ENCODE measurements around the gene HEXIM1.

Gene HEXIM1

DNA sequence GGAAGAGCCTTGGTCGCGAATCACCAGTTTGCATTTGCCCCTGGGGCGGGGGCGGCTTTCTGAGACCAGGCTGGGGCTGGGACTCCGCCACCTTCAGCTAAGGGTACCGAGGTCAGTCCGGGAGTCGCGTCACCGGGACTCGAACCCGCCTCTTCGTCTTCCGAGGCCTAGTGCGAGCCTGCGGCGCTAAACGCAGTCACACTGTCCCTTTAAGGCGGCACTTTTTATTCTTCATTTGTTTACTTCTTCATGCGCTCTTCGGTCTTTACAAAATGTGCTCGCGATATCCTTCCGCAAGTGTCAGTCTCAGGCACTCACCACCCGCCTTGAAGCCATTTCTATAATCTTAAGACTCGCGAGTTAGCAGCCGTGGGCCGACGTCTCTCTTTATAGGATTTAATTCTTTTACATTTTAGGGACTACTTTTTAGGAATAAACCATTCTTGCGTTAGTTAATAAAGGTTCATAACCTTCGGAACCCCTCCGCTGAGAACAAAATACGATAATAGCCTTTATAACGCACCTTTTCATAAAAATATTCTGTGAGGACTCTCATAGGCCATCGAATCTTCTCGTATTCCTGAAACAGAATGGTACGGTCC is 593 bp upstream of the HEXIM1 start:
- peak; percentile 96 for DNase-seq

DNA sequence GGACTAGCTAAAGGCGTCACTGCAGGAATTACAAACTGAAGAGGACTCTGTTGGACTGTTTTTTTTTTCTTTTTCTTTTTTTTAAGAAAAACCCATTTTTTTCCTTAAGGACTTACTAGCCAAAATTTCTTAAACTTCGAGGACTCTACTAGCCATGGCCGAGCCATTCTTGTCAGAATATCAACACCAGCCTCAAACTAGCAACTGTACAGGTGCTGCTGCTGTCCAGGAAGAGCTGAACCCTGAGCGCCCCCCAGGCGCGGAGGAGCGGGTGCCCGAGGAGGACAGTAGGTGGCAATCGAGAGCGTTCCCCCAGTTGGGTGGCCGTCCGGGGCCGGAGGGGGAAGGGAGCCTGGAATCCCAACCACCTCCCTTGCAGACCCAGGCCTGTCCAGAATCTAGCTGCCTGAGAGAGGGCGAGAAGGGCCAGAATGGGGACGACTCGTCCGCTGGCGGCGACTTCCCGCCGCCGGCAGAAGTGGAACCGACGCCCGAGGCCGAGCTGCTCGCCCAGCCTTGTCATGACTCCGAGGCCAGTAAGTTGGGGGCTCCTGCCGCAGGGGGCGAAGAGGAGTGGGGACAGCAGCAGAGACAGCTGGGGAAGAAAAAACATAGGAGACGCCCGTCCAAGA is 878 bp downstream of the HEXIM1 start:
- peak; percentile 93 for DNase-seq

- DNase-seq, result peak; percentile 81
These were observed 1.7 kb downstream of the HEXIM1 start for GRCh38 chr17:45149669-45150664.

DNA sequence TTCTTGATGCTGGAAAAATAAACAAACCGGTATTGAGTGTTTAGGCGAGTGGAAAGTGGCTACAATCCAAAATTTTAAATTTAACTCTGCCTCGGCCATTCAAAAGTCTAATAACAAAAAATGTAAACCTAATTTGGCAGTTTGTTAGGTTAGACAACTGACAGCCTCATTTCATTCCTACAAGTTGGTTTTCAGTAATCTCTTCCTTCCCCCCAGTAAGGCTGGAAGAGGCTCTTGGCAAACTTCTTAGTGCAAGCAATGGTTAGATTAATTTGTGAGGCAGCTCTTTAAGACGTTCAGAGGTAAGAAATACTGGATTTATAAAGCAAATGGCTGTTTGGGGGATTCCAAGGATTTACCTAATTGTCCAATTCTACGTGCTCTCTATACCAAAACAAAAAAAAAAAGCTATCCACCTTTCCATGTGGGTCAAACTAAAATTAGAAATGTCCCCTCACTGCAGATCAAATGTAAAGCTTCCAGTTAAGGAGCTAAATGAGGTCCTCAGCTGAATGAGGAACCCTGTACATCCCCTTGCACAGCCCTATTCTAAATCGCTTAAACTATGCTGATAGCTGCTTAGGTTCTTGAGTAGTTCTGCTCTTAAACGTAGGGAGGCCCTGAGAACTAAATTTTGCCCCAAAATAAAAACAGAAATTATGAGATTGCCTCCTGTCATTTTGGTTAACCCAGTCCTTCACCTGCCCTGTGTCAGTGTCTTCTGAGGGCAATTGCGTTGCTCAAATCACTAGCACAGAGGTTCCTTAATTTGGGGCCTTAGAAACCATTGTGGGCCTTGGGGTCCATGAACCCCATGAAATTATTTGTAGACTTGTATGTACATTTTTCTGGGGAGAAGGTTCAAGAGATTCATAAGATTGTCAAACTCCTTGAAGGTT is 2.9 kb downstream of the HEXIM1 start:
- DNase-seq, result peak; percentile 65

GRCh38 chr17:45155029-45155428 is 6.8 kb downstream of the HEXIM1 start:
- DNase-seq, result no peak

DNA sequence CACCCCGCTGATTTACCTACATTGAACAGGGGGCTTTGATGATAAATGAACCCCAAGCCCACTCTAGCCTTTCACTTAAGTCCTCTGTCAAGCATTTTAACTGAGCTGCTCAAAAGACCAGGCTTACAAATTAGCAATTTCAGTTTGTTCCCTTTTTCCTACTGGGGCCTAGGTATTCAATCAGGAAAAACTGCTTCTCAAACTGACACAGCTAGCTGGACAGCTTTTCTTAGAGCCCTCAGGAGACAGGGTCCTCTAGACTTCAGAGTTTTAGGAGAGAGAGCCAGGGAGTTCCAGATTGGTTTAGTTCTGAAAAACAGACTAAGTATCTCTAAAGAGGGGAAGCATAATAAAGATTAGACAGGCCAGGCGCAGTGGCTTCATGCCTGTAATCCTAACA is 7.2 kb downstream of the HEXIM1 start:
- no peak for DNase-seq

DNA sequence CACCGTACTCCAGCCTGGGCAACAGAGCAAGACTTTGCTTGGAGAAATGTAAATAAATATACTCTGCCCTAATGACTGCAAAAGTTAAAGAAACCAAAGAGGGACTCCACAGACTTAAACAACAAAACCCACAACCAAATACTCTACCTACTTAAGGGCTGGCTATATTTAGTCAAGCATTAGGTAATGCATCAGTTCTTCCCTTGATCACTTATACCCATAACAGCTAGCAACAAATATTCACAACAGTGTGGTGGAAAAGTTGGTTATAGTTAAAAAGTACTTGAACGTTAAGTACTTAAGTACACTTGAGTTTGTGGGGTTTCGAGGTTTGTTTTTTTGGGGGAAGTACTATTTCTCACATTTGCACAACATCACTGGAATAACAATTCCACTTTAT is 8.0 kb downstream of the HEXIM1 start:
- no peak for DNase-seq

DNA sequence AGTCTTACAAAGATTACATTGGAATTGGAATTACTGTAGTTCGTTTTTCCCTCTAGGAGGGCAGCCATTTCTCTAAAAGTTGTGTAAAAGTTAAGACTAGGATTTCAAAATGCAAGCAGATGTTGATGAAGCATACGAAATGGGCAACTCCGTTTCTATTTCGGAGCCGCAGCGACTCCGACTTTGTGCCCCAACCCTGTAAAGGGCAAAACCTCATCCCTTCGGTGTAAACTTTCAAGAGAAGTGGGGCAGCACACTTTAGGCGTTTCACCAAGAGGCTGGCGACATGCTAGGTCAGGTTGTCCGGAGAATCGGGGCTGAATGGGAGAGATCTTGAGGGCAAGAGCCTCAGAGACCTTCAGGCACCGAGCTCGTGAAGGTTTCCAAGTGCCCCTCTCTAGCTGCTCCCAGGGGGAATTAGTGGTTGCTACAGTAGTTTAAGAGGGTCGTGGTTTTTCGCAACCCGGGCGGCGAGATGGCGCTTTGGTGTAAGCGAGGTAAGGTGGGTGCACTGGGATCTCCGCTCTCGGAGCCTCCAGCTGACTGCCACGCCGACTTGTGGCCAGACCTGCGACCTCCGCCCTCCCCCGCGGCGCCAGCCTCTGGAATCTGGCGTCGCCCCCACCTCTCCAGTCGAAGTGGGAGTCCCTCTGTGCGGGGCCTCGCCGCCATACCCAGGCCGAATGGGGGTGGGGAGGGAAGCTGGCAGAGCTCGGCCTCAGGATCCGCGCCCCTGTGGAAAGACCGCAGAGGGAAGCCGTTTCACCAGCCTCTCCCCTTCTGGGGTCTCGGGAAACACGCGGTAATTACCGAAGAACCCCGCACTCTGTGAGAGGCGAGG is 12.4 kb downstream of the HEXIM1 start:
- DNase-seq, result peak; percentile 80

DNA sequence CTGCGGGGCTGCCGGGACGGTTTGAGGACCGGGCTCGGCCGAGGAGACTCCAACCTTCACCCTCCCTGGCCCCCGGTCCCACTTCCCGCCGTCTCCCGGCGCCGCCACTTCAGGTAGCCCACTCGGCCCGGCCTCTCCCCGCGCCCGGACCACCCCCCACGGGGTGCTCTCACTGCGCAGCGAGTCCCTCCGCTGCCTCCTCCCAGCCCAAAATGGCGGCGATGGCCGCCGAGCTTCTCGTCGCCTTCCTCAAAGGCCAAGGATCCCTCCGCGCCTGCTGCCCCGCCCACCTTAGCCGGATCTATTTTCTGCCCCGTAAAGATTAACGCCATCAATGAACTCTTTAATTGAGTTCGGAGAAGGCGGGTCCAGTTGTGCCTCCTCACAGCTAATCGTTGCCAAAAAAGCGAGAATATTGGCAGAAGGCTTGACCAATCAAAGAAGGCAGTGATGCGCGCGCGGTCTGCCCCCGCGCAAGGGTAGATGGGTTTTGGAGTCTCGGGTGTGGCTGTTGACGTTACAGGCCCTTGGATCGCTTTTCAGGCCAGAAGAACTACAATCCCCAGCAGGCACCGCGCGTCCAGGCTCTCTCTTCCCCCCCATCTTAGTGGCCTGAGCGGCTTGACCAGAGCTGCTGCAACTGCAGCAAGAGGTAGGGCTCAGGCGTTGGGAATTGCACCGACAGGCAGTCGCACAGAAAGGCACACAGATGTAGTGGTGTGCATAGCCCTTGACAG is 13.2 kb downstream of the HEXIM1 start, which contains the start of gene HEXIM2:
TSS of gene HEXIM2 (plus strand) at position 588 of the 737 bp plus-strand sequence. CDS start 919 bp downstream, outside the sequence.
- DNase-seq, result peak; percentile 100

- no peak for DNase-seq
These were observed 13.9 kb downstream of the HEXIM1 start for GRCh38 chr17:45162025-45162687.

GRCh38 chr17:45164734-45165269 is 16.5 kb downstream of the HEXIM1 start:
- no peak for DNase-seq

DNA sequence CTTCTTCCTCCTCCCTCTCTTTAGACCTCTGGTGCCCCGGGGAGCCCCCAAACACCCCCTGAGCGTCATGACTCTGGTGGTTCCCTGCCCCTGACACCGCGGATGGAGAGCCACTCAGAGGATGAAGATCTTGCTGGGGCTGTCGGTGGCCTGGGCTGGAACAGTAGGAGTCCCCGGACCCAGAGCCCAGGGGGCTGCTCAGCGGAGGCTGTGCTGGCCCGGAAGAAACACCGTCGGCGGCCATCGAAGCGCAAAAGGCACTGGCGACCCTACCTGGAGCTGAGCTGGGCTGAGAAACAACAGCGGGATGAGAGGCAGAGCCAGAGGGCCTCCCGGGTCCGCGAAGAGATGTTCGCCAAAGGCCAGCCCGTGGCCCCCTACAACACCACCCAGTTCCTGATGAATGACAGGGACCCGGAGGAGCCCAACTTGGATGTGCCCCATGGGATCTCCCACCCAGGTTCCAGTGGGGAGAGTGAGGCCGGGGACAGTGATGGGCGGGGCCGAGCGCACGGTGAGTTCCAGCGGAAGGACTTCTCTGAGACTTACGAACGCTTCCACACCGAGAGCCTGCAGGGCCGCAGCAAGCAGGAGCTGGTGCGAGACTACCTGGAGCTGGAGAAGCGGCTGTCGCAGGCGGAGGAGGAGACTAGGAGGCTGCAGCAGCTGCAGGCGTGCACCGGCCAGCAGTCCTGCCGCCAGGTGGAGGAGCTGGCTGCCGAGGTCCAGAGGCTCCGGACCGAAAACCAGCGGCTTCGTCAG is 20.9 kb downstream of the HEXIM1 start:
- no peak for DNase-seq

GRCh38 chr17:45170280-45170930 is 22.1 kb downstream of the HEXIM1 start:
- DNase-seq, result no peak

- DNase-seq, result peak; percentile 55
These were observed 22.7 kb downstream of the HEXIM1 start for GRCh38 chr17:45170931-45171337.

DNA sequence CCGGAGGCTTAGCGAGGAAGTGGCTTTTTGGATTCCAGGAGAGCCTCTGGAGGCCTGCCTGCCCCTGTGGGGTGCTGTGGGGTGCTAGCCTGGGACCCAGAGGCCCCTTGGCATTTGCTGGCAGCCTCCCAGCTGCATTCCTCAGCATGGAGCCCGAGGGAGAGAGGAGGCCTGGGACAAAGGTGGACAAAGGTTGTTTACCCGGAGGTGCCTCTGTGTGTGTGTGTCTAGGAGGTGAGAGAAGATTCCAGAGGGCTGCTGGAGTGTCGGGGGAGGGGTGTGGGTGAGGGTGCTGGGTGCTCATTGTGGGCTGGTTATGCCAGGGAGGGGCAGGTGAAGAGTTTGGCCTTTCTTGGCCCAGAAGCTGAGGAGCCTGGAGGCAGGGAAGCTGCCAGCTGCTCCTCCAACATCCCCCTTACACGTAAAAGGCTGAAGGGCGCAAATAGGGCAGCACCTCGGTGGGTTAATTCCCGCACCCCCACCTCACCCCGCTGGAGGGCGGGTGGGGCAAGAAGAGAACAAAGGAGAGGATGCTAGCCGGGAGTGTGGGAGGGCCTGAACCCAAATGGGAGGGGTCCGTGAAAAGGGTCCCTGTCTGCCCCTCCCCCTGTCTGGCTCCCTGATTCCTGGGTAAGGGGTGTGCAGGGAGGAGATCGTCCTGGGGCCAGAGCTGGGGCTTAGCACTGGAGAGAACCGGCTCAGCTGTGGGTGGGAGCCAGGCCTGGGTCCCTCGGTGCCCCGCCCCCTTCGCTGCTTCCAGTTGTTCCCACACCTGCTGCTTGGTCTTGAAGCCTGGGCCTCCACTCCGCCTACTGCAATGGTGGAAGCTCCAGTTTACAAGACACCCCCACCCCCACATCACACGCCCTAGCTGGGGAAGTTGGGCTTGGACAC is 23.3 kb downstream of the HEXIM1 start:
- DNase-seq, result no peak

GRCh38 chr17:45172232-45172540 is 23.9 kb downstream of the HEXIM1 start:
- DNase-seq, result no peak

DNA sequence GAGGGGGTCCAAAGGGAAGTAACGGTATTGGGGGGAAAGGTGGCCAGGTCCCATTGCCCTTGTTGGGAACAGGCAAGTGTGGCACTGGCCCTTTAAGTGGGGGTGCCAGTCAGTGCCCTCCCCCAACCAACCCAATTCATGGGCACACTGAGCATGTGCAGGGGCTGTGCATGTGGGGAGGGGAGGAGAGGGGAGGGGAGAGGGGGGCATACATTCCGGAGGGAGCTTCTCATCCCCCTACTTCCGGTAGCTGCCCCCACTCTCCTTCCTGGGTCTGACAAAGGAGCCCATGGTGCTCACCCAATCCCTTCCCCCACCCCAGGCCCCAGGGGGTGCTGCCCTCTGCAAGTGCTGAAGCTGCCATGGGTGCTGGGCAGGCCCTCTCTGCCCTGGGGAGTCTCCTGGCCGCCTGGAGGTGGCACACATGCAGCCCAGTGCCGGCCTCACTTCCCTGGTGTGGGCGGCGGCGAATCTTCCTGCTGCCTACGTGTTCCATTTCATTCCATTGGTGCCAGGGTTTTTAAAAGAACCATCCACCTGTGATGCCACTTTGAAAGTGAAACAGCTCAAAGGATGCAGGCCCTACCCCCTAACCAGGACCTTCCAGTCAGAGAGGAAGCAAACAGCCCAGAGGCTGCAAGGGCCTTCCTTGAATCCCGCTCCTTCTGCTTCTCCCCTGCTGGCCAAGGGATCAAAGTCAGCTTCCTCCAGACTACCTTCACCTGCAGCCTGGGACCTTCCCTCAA is 24.4 kb downstream of the HEXIM1 start:
- DNase-seq, result no peak

Measured in OCI-M1 (cell line).